Caco-2 (cell line): Measurements from ENCODE around the gene SLC34A3. TPM values are rescaled to one million over a fixed set of nuclear protein-coding genes. Genes with fewer than 3 reads are reported as not detected.

Experiments used
- BruUV-seq: library from RNA; stranded (reverse); fragments of 400-500 nt; replicated peaks from 2 replicates; lab custom pipeline; 2021; lab: Mats Ljungman, UMichigan
- CTCF ChIA-PET: fragments of 300-600 bp; sonication (Branson Sonifier 250); formaldehyde crosslinking; loops from one replicate; lab custom pipeline; 2022; ENCODE audit warnings: antibody characterized with exemption; lab: Charles Lee
- POLR2A ChIA-PET: fragments of 300-600 bp; sonication (Branson Sonifier 250); formaldehyde crosslinking; loops from one replicate; lab custom pipeline; 2022; ENCODE audit warnings: antibody characterized with exemption; lab: Charles Lee
- DNase-seq, 2 experiments: peaks; one replicate each; pipeline versions ENCODE4 v3.0.0 to v3.0.0-alpha.2; 2020 to 2022
- H3K27me3 ChIP-seq: replicated peaks from 2 replicates; pipeline ENCODE4 v1.6.0; 2011; ENCODE audit warnings: low read length; ENCODE audit not compliant: control insufficient read depth, insufficient read depth
- H3K36me3 ChIP-seq: 2 replicates; pipeline ENCODE4 v1.5.1; 2011; ENCODE audit warnings: low read length; ENCODE audit not compliant: control insufficient read depth, insufficient read depth
- H3K4me1 ChIP-seq: fragments of 250-450 bp; sonication (Bioruptor Pico); 2 replicates; pipeline ENCODE4 v1.5.1; 2020; ENCODE audit warnings: mild to moderate bottlenecking
- H3K4me3 ChIP-seq: 2 replicates; pipeline ENCODE4 v1.5.1; 2011; ENCODE audit warnings: low read depth, mild to moderate bottlenecking, control low read depth, low read length
- H3K9me3 ChIP-seq: fragments of 250-450 bp; sonication (Bioruptor Pico); 2 replicates; pipeline ENCODE4 v1.5.1; 2020; ENCODE audit warnings: mild to moderate bottlenecking, moderate library complexity
- H3K27ac Mint-ChIP-seq: one replicate; pipeline ENCODE4 v1.8.0; 2022; ENCODE audit warnings: mixed read lengths; ENCODE audit not compliant: unreplicated experiment
- H3K27me3 Mint-ChIP-seq: one replicate; pipeline ENCODE4 v1.8.0; 2022; ENCODE audit warnings: mixed read lengths; ENCODE audit not compliant: insufficient read depth, unreplicated experiment
- H3K36me3 Mint-ChIP-seq: one replicate; pipeline ENCODE4 v1.8.0; 2022; ENCODE audit warnings: mild to moderate bottlenecking, mixed read lengths; ENCODE audit not compliant: insufficient read depth, unreplicated experiment
- H3K4me1 Mint-ChIP-seq: one replicate; pipeline ENCODE4 v1.8.0; 2022; ENCODE audit warnings: low read depth, mixed read lengths; ENCODE audit not compliant: unreplicated experiment
- H3K4me3 Mint-ChIP-seq: one replicate; pipeline ENCODE4 v1.8.0; 2022; ENCODE audit warnings: mild to moderate bottlenecking, moderate library complexity, mixed read lengths; ENCODE audit not compliant: unreplicated experiment
- H3K9me3 Mint-ChIP-seq: one replicate; pipeline ENCODE4 v1.8.0; 2022; ENCODE audit warnings: mixed read lengths; ENCODE audit not compliant: unreplicated experiment
- CTCF ChIP-seq, 2 experiments: fragments of 200-600 bp in 1 of 2; IDR thresholded peaks; 1 replicate in 1 of 2; 2 replicates in 1 of 2; pipeline versions ENCODE4 v1.5.1 to v1.8.0; 2011 to 2022; ENCODE audit warnings: antibody characterized with exemption in 1 of 2, control low read depth in 1 of 2, inconsistent platforms in 1 of 2, low read depth in 1 of 2, low read length in 1 of 2, mild to moderate bottlenecking in 1 of 2, moderate library complexity in 1 of 2; ENCODE audit not compliant: insufficient read depth in 1 of 2, severe bottlenecking in 1 of 2, unreplicated experiment in 1 of 2
- intact Hi-C: fragments of 100-400 bp; cut with micrococcal nuclease; formaldehyde crosslinking; loops from one replicate; pipeline ENCODE4 v1.10.0; 2022; ENCODE audit not compliant: unreplicated experiment
- total RNA-seq: library from RNA; stranded (reverse); gene quantifications from 2 replicates; pipeline ENCODE4 v1.2.3, GENCODE V29; 2022

SLC34A3 gene
- total RNA-seq, 1 experiment from 2014 or later: not detected

- H3K4me3 Mint-ChIP-seq: no peak overlapping the region
- ChIA-PET CTCF (interaction anchor here (1.4 kb wide), 1 partner anchor 13 kb away, joined by 8 read pairs; the partner anchor contains the start of gene RNF224), POLR2A (no interaction called here)
- no TSS peak for BruUV-seq
- Histone ChIP-seq H3K4me1 (peaks cover 25% of the 10 kb centered on the region), H3K36me3 (no peaks in the 10 kb centered on the region), H3K9me3 (no peaks in the 10 kb centered on the region), H3K4me3 (no peak overlapping the region), H3K27me3 (no peaks in the 10 kb centered on the region)
- H3K27ac Mint-ChIP-seq: no peak overlapping the region
- intact Hi-C loops: no loop called here
- H3K4me1 Mint-ChIP-seq: peaks cover 6% of the 10 kb centered on the region
- no peaks in the 10 kb centered on the region for H3K9me3 Mint-ChIP-seq
- no peaks in the 10 kb centered on the region for H3K27me3 Mint-ChIP-seq
- TF ChIP-seq CTCF (IDR thresholded peaks at IDR 0.05; ENCODE audit: insufficient read depth in 1 of 2, low read depth in 1 of 2, low read length in 1 of 2, severe bottlenecking in 1 of 2, unreplicated experiment in 1 of 2): no peak
- H3K36me3 Mint-ChIP-seq: peaks cover 27% of the 10 kb centered on the region
- no peak for DNase-seq
These were observed 16.1 kb upstream of the SLC34A3 start for GRCh38 chr9:137214620-137215019.

- no peak for TF ChIP-seq CTCF (IDR thresholded peaks at IDR 0.05; ENCODE audit: insufficient read depth in 1 of 2, low read depth in 1 of 2, low read length in 1 of 2, severe bottlenecking in 1 of 2, unreplicated experiment in 1 of 2)
- DNase-seq: no peak
- H3K4me1 ChIP-seq: peaks cover 25% of the 10 kb centered on the region
- no peak overlapping the region for H3K4me3 ChIP-seq
- Mint-ChIP-seq H3K36me3 (peaks cover 27% of the 10 kb centered on the region), H3K4me1 (peaks cover 6% of the 10 kb centered on the region), H3K9me3 (no peaks in the 10 kb centered on the region), H3K4me3 (no peak overlapping the region), H3K27me3 (no peaks in the 10 kb centered on the region), H3K27ac (no peak overlapping the region)
- BruUV-seq: no TSS peak
- CTCF ChIA-PET: no interaction called here
- POLR2A ChIA-PET: no interaction called here
- H3K36me3 ChIP-seq: no peaks in the 10 kb centered on the region
- H3K27me3 ChIP-seq: no peaks in the 10 kb centered on the region
- H3K9me3 ChIP-seq: no peaks in the 10 kb centered on the region
- intact Hi-C loops: no loop called here
These were observed 15.3 kb upstream of the SLC34A3 start for GRCh38 chr9:137215196-137215986.

- BruUV-seq: no TSS peak
- H3K36me3 ChIP-seq: no peaks in the 10 kb centered on the region
- no peak for TF ChIP-seq CTCF (IDR thresholded peaks at IDR 0.05; ENCODE audit: insufficient read depth in 1 of 2, low read depth in 1 of 2, low read length in 1 of 2, severe bottlenecking in 1 of 2, unreplicated experiment in 1 of 2)
These were observed 14.3 kb upstream of the SLC34A3 start for GRCh38 chr9:137216188-137216965.

More at GRCh38 chr9:137216188-137216965, 14.3 kb upstream of the SLC34A3 start:
- Mint-ChIP-seq H3K4me1 (peaks cover 6% of the 10 kb centered on the region), H3K4me3 (no peak overlapping the region), H3K36me3 (peaks cover 27% of the 10 kb centered on the region), H3K27me3 (no peaks in the 10 kb centered on the region), H3K27ac (no peak overlapping the region), H3K9me3 (no peaks in the 10 kb centered on the region)
- no peaks in the 10 kb centered on the region for H3K9me3 ChIP-seq
- H3K27me3 ChIP-seq: no peaks in the 10 kb centered on the region
- CTCF ChIA-PET: interaction anchor here (1.0 kb wide), 1 partner anchor 20 kb away, joined by 5 read pairs; no protein-coding TSS in a partner anchor
- POLR2A ChIA-PET: interaction anchor here (0.5 to 0.8 kb wide), 4 partner anchors 15 to 65 kb away, joined by 3 to 6 read pairs (median 3); partner anchors contain the start of gene TUBB4B
- intact Hi-C loops: no loop called here
- no peak overlapping the region; the same call in 1 of the 2 replicates for H3K4me3 ChIP-seq
- DNase-seq: no peak
- H3K4me1 ChIP-seq: peaks cover 25% of the 10 kb centered on the region
